GM21737 (cell line): ENCODE results near the gene ZNF335.
"Not testable (repeated sequence)": the region's sequence is repeated elsewhere in the genome, so short reads cannot be mapped to it uniquely, and the experiment has no call there.

Experiments used
- ATAC-seq: cut with Tn5 transposase; IDR thresholded peaks from one replicate; pipeline ENCODE4 v1.9.1; 2021; ENCODE audit warnings: mild to moderate bottlenecking, moderate library complexity; ENCODE audit not compliant: unreplicated experiment

Gene ZNF335

GRCh38 chr20:45934586-45935415 is 37.2 kb downstream of the ZNF335 start, which contains the start of gene PCIF1:
PCIF1 (plus strand) TSS chr20:45934683; CDS start chr20:45939000, 4,317 bp downstream.
- ATAC-seq: peak; percentile 74

- peak; percentile 8 for ATAC-seq
These were observed 37.9 kb downstream of the ZNF335 start for GRCh38 chr20:45934046-45934585.

GRCh38 chr20:45933266-45934045 is 38.5 kb downstream of the ZNF335 start:
- no peak for ATAC-seq

GRCh38 chr20:45931680-45932079 is 40.3 kb downstream of the ZNF335 start:
- not testable (repeated sequence) for ATAC-seq

DNA sequence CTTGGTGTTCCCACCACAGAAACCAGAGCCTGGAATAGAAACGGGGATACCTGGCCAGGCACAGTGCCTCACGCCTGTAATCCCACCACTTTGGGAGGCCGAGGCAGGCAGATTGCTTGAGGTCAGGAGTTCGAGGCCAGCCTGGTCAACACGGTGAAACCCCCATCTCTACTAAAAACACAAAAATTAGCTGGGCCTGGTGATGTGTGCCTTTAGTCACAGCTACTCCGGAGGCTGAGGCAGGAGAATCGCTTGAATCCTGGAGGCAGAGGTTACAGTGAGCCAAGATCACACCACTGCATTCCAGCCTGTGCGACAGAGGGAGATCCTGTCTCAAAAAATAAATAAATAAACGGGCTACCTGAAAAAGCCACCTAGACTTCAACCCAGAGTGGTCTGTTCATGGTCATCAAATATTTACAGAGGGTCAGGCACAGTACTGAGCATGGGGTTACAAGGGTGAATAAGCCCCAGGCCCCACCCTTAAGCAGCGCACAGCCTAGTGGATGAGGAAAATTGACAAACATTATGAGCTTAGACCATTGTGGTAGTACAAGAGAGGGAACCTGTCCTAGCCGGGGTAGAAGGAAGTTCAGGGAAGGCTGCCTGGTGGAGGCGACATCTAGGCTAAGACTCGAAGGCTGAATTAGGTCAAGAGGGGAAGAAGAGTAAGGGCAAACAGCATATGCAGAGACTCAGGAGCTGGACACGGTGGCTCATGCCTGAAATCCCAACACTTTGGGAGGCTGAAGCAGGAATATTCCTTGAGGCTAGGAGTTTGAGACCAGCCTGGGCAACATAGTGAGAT is 44.7 kb downstream of the ZNF335 start:
- no peak for ATAC-seq

- ATAC-seq: no peak
These were observed 45.3 kb downstream of the ZNF335 start for GRCh38 chr20:45926731-45927070.

DNA sequence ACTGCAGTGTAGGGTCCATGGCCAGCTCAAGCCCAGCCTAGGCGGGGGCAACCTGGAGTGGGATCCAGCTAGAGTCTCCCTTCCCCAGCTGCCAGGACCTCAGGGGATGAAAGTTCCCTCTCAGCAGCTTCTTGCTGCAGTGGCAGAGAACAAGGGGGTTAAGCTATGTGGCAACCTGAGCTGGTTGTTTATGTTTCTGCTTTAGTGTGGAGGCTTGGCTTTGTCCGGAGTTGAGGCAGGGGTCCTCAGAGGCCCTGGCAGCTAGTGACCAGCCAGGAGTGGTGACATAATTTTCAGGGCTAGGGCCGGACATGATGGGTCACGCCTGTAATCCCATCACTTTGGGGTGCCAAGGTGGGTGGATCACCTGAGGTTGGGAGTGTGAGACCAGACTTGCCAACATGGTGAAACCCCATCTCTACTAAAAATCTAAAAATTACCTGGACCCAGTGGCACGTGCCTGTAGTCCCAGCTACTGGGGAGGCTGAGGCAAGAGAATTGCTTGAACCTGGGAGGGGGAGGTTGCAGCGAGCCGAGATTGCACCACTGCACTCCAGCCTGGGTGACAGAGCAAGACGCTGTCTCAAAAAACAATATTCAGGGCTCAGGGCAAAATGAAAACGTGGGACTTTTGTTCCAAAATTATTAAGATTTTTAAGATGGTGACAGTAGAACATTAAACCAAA is 46.0 kb downstream of the ZNF335 start:
- no peak for ATAC-seq

GRCh38 chr20:45924391-45925261 is 47.4 kb downstream of the ZNF335 start:
- no peak for ATAC-seq

DNA sequence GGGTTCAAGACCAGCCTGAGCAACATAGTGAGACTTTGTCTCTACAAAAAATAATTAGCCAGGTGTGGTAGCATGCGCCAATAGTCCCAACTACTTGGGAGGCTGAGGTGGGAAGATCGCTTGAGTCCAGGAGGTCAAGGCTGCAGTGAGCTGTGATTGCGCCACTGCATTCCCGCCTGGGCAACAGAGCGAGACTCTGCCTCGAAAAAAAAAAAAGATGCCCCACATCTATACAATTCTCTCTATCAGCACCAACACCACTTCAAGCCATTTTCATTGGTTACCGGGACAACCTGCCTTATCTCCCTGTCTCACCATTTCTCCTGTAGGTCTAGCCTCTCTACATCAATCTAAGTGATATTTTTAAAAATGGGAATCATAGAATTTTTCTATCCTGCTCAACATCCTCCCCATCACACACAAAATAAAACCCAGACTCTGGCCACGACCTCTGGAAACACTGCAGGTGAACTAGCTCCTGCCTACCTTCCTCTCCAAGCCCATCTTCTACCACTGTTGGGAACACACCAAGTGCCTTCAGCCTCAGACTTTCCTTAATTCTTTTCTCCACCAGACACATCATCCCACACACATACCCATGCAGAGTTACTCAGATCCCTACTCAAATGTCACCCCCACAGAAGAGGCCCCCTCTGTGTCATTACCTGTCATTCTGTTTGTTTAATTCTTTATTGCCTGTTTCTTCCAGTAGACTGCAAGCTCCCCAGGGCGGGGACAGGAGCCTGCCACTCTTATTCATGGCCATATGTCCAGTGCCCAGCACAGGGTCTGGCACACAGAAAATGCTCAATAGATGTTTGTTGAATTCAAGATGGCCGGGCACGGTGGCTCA is 50.4 kb downstream of the ZNF335 start:
- ATAC-seq: no peak

DNA sequence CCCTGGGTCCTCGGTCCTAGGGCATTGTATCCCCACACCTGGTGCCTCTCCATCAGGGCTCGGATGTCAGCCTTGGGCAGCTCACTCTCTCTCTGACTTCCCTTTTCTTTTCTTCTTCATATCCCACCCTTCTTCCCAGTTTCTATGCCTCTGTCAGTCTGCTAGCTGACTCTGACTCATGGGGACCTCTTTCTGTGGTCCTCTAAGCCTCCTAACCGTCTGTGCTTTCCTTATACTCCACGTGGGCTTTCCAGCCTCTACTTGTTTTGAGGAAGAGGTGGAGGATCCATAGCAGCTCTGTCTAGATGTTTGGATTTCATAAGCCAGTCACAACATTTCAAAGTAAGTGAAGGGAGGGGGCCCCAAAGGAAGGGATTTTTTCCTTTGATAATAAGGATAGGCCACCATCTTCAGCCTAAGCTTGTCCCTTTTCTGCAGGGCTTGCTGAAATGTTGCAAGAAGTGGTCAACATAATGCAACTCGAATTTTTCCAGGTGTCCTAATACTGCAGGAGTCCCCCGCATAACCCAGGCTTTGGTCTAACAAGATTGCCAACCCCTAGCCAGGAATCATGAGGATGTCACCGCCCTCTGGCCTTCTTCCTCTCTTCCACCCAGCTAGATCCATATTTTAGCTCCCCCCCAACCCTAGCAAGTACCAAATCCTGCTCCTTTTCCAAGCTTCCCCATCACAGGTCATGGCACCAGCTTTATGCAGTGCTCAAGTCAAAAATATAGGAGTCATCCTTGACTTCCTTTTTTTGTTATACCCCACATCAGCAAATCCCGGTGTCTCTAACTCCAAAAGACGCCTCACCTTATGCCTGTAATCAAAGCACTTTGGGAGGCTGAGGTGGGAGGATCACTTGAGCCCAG is 51.3 kb downstream of the ZNF335 start:
- no peak for ATAC-seq

DNA sequence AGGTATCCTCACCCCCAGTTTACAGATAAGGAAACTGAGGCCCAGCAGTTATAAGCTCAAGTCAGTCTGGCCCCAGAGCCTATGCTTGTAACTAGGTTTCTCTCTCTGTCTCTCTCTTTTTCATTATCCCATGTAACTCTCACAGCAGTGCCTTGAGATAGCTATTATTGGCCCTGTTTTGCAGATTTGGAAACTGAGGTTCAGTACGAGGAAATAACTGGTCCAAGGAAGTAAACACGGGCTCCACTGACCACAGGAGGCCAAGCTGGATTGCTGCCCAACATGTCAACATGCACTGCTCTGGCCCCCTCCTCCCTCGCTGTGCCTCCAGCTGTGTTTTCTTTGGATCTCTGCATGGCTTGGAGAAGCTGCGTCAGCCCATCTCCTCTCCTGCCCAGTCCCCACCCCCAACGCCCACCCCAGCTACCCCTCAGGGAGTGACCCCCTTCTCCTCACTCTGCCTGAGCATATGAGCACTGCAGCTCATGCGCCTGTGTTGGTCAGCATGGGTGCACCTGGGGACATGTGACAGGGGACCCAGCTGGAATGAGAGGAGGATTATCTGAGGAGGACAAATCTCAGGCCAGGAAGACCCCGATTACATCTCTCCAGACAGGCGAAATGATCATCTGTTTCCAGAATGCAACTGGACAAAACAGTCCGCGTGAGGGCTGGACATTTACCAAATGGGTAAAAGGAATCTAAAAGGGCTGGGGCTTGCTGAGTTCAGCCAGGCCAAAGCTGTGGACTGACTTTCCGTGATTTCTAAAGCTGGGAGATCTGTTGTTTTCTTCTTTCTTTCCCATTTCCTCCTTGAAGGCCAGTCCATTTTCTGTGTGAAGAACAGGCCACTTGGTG is 52.2 kb downstream of the ZNF335 start:
- ATAC-seq: no peak

DNA sequence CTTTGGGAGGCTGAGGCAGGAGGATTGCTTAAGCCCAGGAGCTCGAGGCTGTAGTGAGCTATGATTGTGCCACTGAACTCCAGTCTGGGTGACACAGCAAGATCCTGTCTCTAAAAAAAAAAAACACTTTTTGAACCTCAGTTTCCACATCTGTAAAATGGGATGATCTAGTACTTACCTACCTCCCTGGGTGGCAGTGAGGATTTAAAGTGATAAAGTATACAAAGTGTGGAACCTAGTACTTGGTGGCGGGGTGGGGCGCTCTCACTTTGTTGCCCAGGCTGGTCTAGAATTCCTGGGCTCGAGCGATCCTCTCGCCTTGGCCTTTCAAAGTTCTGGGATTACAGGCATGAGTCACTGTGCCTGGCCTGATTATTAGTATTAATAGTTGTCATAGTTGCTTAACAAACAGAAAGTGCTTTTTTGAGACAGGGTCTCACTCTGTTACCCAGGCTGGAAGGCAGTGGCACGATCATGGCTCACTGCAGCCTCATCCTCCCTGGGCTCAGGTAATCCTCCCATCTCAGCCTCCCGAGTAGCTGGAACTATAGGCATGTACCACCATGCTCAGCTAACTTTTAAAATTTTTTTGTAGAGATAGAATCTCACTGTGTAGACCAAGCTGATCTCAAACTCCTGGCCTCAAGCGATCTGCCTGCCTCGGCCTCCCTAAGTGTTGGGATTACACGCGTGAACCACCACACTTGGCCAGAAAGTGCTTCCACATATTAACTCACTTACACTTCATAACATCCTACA is 53.0 kb downstream of the ZNF335 start:
- ATAC-seq: no peak

- no peak for ATAC-seq
These were observed 53.7 kb downstream of the ZNF335 start for GRCh38 chr20:45918182-45918737.

DNA sequence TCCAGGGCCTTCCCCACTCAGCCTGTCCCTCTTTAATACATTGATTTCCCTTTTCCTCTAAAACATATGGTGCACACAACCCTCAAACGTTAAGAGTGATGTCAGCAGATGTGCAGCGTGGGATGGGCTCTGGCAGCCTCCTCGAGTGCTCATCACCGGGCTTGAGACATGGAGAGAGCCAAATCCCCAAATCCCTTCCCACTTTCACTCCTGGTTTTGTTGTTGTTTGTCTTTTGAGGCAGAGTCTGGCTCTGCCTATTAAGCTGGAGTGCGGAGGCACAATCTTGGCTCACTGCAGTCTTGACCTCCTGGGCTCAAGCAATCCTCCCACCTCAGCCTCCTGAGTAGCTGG is 54.2 kb downstream of the ZNF335 start:
- no peak for ATAC-seq

DNA sequence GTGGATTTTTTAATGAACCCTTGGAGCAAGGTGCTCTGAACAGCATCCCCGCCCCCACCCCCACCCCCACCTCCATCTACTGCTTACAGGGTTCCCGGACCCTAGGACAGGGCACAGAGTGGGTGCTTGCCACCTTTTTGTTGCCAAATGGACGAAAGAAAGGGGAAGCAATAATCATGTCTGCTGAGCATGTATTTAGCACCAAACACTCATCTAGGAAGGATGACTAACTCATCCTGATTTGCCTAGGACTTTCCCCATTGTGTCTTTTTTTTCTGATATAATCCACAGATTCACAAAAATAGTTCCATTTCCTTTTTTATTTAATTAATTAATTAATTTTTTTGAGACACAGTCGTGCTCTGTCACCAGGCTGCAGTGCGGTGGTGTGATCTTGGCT is 58.9 kb downstream of the ZNF335 start:
- ATAC-seq: no peak

DNA sequence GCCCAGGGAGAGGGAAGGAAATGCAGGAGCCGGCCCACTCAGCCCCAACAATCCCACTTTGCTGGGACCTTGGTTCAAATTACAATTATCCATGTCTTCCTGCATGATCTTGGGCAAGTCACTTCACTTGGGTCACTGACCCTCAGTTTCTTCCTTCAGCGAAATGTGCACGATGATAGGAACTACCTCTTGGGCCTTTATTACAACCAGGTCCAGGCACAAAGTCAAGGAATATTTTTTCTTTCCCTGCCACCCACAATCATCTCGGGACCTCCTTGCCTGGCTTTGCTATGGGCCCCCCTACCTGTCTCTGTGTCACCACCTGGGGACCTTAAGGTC is 59.7 kb downstream of the ZNF335 start:
- no peak for ATAC-seq
